Panc1 (cell line): ENCODE measurements around the gene OSBP2. TPM values are rescaled to one million over a fixed set of nuclear protein-coding genes. Genes with fewer than 3 reads are reported as not detected.

ENCODE experiments used
- ATAC-seq: fragments of 200-7000 bp; cut with Tn5 transposase; 2 replicates; pipeline ENCODE4 v1.9.1; 2020; ENCODE audit warnings: mild to moderate bottlenecking, moderate library complexity
- BruUV-seq: library from RNA; stranded (reverse); fragments of 400-500 nt; replicated peaks from 2 replicates; lab custom pipeline; 2021; lab: Mats Ljungman, UMichigan
- CTCF ChIA-PET: fragments of 300-600 bp; sonication (Branson Sonifier 250); formaldehyde crosslinking; loops from one replicate; lab custom pipeline; 2022; ENCODE audit warnings: antibody characterized with exemption; lab: Charles Lee
- POLR2A ChIA-PET: fragments of 300-600 bp; sonication (Branson Sonifier 250); formaldehyde crosslinking; loops from one replicate; lab custom pipeline; 2022; ENCODE audit warnings: antibody characterized with exemption; lab: Charles Lee
- DNase-seq: peaks from one replicate; pipeline ENCODE4 v3.0.0-alpha.2; 2010; ENCODE audit warnings: low read depth, low spot score
- H3K27ac ChIP-seq: 2 replicates; pipeline ENCODE4 v1.5.1; 2011; ENCODE audit warnings: mild to moderate bottlenecking, low read length, inconsistent platforms
- H3K27me3 ChIP-seq: fragments of 200-500 bp; sonication (Bioruptor generic); 2 replicates; pipeline ENCODE4 v1.6.0; 2014; ENCODE audit warnings: low read length, inconsistent platforms; ENCODE audit not compliant: control insufficient read depth, insufficient read depth
- H3K36me3 ChIP-seq: fragments of 200-500 bp; sonication (Bioruptor generic); 2 replicates; pipeline ENCODE4 v1.5.1; 2014; ENCODE audit warnings: inconsistent platforms, mild to moderate bottlenecking, low read length, moderate library complexity; ENCODE audit not compliant: control insufficient read depth, insufficient read depth
- H3K4me1 ChIP-seq: 2 replicates; pipeline ENCODE4 v1.5.1; 2011; ENCODE audit warnings: inconsistent platforms, mild to moderate bottlenecking, low read length, moderate library complexity; ENCODE audit not compliant: control insufficient read depth, insufficient read depth
- H3K4me3 ChIP-seq, 2 experiments: 2 replicates each; pipeline ENCODE4 v1.5.1; 2011 to 2012; ENCODE audit warnings: low read depth in 2 of 2, low read length in 2 of 2, mild to moderate bottlenecking in 2 of 2, inconsistent platforms in 1 of 2, moderate library complexity in 1 of 2
- H3K9me3 ChIP-seq: fragments of 200-500 bp; sonication (Bioruptor generic); 2 replicates; pipeline ENCODE4 v1.5.1; 2014; ENCODE audit warnings: low read depth, mild to moderate bottlenecking, inconsistent platforms, low read length, moderate library complexity; ENCODE audit not compliant: control insufficient read depth, insufficient read depth
- CTCF ChIP-seq: fragments of 450-650 bp; IDR thresholded peaks from 2 replicates; pipeline ENCODE4 v1.5.1; 2017; ENCODE audit warnings: mild to moderate bottlenecking
- POLR2AphosphoS5 ChIP-seq: IDR thresholded peaks from 2 replicates; pipeline ENCODE4 v1.6.1; 2012; ENCODE audit warnings: mild to moderate bottlenecking, low read depth, low read length, moderate library complexity
- REST ChIP-seq, 2 experiments: IDR thresholded peaks; 2 replicates each; pipeline ENCODE4 v1.6.1; 2011 to 2012; ENCODE audit warnings: low read depth in 2 of 2, control low read depth in 1 of 2, low read length in 1 of 2, mild to moderate bottlenecking in 1 of 2, moderate library complexity in 1 of 2; ENCODE audit not compliant: insufficient read depth in 1 of 2
- SIN3A ChIP-seq: IDR thresholded peaks from 2 replicates; pipeline ENCODE4 v1.6.1; 2012; ENCODE audit warnings: low read depth, mild to moderate bottlenecking, low read length, moderate library complexity, borderline replicate concordance; ENCODE audit not compliant: insufficient read depth
- TCF7L2 ChIP-seq: IDR thresholded peaks from 2 replicates; pipeline ENCODE4 v1.6.1; 2011; ENCODE audit warnings: mild to moderate bottlenecking, low read depth, low read length, inconsistent platforms
- in situ Hi-C: cut with HindIII; loops from 2 replicates; pipeline ENCODE4 v1.10.0; 2016; ENCODE audit warnings: low sequenced_read_pairs, low pct_unique_long_range_greater_than_20kb
- intact Hi-C: fragments of 100-400 bp; cut with micrococcal nuclease; formaldehyde crosslinking; loops from one replicate; pipeline ENCODE4 v1.10.0; 2022; ENCODE audit not compliant: unreplicated experiment
- total RNA-seq: library from RNA; stranded (reverse); gene quantifications from one replicate; pipeline ENCODE4 v1.2.1, GENCODE V29; 2021; ENCODE audit not compliant: unreplicated experiment

Gene OSBP2
- total RNA-seq, 1 experiment from 2014 or later, result 4.7 TPM

GRCh38 chr22:30689622-30690021 is 5.1 kb upstream of the OSBP2 start:
- ChIA-PET CTCF (no interaction called here), POLR2A (no interaction called here)
- intact Hi-C loops (no loop called here), in situ Hi-C loops (no loop called here)
- TF ChIP-seq TCF7L2, result no peak
- no peak for TF ChIP-seq REST (IDR thresholded peaks at IDR 0.05; ENCODE audit: insufficient read depth in 1 of 2, low read depth in 2 of 2, low read length in 1 of 2)
- TF ChIP-seq SIN3A, result no peak
- TF ChIP-seq POLR2AphosphoS5, result no peak
- TF ChIP-seq CTCF, result no peak
- Histone ChIP-seq H3K27me3 (no peaks in the 10 kb centered on the region), H3K9me3 (no peaks in the 10 kb centered on the region), H3K27ac (no peak overlapping the region), H3K4me3 (no peak overlapping the region), H3K4me1 (no peaks in the 10 kb centered on the region), H3K36me3 (no peaks in the 10 kb centered on the region)
- ATAC-seq (no peak), DNase-seq (no peak)
- no TSS peak for BruUV-seq

GRCh38 chr22:30691204-30691603 is 3.5 kb upstream of the OSBP2 start:
- H3K27me3 ChIP-seq, result no peaks in the 10 kb centered on the region
- intact Hi-C loops, result no loop called here
- H3K4me1 ChIP-seq, result no peaks in the 10 kb centered on the region; the same call in 1 of the 2 replicates
- H3K36me3 ChIP-seq, result no peaks in the 10 kb centered on the region
- no peaks in the 10 kb centered on the region for H3K9me3 ChIP-seq
- H3K4me3 ChIP-seq, result no peak overlapping the region
- BruUV-seq, result no TSS peak
- POLR2A ChIA-PET, result no interaction called here
- ATAC-seq, result no peak
- CTCF ChIA-PET, result no interaction called here
- TF ChIP-seq SIN3A (no peak), CTCF (no peak), TCF7L2 (no peak), REST (IDR thresholded peaks at IDR 0.05; ENCODE audit: insufficient read depth in 1 of 2, low read depth in 2 of 2, low read length in 1 of 2) (no peak), POLR2AphosphoS5 (no peak)
- no peak for DNase-seq
- no peak overlapping the region for H3K27ac ChIP-seq
- in situ Hi-C loops, result no loop called here
